Measurements from ENCODE around the gene ZFAND4.
A peak's percentile ranks its signal among the peaks of the same experiment; 100 is the strongest.
"Not testable (repeated sequence)": the region's sequence is repeated elsewhere in the genome, so short reads cannot be mapped to it uniquely, and the experiment has no call there.

Gene ZFAND4

DNA sequence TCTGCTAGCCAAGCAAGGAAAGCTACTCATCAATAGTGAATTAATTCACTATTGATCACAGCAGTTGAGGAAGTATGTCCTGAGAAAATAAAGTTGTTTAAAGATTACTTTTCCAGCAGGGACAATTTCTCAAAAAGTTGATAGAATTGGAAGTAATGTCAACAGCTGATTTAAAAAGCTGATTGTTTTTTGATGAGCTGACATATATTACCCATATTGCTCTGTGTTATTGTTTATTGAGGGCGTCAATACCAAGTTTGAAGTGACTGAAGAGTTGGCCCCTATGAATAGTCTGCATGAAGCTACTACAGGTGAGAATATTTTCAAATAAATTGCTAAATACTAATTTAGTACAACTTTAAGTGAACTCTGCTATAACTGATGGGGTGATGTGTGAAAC lies 28.0 kb downstream of the ZFAND4 start:
- H3K4me3 ChIP-seq (ENCODE audit: low read depth, low read length) = no peak overlapping the region

DNA sequence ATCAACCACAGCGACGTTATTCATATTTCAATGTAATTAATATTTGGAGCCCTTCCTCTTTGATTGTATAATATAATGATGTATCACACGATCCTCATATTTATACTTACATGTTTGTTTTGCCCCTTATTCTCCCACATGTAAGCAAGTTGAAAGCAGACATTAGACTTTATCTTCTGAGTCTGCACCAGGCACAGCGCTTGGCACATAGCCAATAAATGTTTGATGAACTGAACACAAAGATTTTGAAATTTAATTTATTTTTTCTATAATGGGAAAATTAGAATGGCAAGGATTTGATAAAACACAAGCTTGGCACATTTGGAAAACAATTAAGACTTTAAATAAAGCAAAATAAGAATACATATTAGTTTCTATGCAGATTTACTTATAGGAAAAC lies 31.6 kb downstream of the ZFAND4 start:
- no peak overlapping the region for H3K4me3 ChIP-seq (ENCODE audit: low read depth, low read length)

DNA sequence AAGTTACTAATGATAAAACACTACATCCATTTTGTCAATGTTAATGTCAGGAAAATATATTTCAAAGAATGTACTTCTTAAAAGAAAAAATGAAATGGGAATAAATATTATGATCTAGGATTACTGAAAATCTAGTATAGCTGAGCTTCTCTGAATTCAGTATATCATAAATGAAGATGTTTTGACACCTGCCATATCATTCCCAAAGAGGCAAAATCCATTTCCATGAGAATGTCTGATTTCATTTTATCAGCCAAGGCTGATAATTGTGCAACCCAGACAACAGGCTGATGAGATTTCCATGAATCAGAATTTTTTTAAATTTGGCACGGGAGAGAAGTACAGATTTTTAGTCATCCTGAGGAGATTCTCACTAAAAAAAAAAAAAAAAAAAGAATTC lies 32.5 kb downstream of the ZFAND4 start:
- H3K4me3 ChIP-seq (ENCODE audit: low read depth, low read length) = no peak overlapping the region

DNA sequence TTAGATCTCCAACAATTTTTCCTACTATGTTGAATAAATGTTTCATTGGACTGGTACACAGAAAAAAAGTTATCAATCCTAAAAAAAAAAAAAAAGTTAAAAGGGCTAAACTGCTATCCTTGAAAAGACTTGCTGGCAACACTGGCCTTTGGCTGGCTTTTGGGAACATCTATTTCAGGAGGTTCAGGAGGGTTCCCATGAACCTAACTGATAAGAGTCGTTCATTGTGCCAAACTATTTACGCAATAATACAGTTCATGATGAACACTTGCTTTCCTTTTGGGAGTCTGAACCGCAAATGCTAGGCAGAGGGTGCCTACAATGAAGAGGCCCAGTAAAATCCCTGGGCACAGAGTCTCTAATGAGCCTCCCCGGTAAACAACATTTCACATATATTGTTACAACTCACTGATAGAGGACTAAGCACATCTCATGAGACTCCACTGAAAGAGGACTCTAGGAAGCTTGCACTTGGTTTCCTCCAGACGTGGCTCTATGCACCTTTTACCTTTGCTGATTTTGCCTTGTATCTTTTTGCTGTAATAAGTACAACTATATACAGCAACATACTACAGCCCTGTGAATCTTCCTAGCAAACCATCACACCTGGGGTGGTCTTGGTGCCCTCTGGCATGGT lies 45.0 kb downstream of the ZFAND4 start:
- H3K4me3 ChIP-seq (ENCODE audit: low read depth, low read length) = no peak overlapping the region

DNA sequence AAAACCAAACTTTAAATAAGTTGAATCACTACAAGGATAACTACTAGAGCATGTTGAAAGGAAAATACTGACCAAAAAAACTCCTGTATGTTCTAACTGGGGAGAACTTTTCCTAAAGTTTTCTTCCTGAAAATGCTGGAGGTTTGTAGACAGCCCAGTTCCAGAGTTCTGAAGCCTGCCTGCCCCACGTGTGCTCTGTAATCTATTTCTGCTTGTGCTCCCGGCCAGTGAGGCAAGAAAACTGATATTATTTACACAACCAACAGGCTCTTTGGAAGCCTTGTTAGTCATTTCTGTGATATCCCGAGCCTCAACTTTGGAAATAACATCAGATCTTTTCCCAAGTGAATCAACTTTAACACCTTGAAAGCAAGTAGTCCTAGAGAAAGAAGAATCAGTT lies 46.7 kb downstream of the ZFAND4 start:
- H3K4me3 ChIP-seq (ENCODE audit: low read depth, low read length) = no peak overlapping the region

DNA sequence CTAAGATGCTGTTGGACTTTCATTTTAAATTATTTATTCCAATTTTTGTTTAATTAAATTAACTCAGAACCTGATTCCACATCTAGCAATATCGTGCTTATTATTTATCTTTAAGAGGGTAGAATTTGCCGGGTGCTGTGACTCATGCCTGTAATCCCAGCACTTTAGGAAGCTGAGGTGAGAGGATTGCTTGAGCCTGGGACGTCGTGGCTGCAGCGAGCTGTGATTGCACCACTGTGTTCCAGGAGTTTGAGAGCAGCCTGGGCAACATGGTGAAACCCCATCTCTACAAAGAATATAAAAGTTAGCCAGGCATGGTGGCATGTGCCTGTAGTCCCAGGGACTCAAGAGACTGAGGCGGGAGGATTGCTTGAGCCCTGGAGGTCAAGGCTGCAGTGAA lies 47.8 kb downstream of the ZFAND4 start:
- H3K4me3 ChIP-seq (ENCODE audit: low read depth, low read length) = no peak overlapping the region

DNA sequence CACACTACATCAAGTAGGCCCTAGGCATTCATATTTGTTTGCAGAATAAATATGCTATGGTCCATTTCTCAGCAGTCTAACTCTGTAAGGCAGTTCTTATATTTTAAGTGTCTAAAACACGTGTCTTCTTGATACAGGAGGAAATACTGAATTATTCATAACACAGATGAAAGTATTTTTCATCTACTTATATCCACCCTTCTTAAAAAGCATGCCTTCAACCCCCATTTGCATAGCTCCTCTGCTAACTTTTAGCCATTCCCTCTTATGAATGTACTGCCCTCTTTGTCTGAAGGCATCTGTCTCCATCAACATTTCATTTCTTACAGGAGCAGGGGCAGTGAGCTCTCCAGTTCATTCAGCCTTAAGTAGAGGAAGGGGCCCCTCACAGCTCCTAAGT lies 57.7 kb downstream of the ZFAND4 start:
- no peak overlapping the region for H3K4me3 ChIP-seq (ENCODE audit: low read depth, low read length)

DNA sequence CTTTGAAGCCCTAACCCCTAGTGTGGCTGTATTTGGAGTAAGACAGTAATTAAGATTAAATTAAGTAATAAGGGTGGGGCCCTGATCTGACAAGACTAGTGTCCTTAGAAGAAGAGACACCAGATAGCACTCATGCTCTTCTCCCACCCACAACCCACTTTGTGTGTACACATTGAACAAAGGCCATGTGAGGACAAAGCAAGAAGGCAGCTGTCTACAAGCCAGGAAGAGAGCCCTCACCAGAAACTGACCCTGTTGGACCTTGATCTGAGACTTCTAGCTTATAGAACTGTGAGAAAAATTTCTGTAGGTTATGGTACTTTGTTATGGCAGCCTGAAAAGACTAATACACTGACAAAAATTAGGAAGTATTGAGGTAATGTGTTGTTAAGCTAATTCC lies 59.8 kb downstream of the ZFAND4 start:
- H3K4me3 ChIP-seq (ENCODE audit: low read depth, low read length) = no peak overlapping the region

DNA sequence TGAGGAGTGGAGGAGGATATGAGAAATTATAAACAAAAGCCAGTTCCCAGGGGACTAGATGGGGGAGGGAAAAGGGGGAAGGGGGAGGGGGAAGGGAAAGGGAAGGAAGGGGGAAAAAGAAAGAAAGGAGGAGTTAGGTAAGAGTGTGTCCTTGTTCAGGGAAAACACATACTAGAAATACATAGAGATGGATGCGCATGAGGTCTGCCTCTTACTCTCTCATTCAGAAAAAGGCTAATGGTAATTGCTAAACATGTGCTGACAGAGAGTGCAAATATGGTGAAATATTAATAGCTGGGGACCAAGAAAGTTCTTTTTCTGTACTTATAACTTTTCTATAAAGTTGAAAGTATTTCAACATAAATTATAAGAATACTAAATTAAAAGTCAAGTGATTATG lies 64.5 kb downstream of the ZFAND4 start:
- no peak overlapping the region for H3K4me3 ChIP-seq (ENCODE audit: low read depth, low read length)

DNA sequence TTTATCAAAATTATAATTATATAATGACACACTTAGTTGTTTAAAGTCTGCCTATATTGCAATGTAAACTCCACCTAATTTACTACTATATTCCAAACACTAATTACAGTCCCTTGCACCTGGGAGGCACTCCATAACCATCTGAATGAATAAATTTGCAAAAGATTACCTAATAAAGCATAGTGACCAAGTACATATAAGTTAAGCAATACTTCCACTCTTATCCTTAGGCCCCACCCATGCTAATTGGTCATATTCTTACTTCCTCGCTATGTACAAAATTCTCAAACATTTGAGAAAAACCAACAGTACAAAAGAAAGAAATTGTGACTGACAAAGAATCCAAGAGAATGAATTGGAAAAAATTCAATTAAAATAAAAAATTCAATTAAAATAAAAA lies 65.3 kb downstream of the ZFAND4 start:
- H3K4me3 ChIP-seq (ENCODE audit: low read depth, low read length) = no peak overlapping the region

DNA sequence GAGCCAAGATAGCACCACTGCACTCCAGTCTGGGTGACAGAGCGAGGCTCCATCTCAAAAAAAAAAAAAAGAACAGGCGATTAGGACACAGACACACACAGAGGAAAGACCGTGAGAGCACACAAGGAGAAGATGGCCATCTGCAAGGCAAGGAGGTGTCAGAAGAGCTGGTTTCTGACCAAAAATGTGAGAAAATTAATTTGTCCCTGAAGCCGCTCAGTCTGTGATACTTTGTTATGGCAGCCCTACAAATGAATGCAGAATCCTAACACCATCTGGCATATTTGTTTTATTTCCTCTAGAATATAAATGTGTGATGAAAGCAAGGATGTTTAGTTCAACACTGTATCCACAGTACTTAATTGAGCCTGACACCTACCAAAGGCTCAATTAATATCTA lies 69.7 kb downstream of the ZFAND4 start:
- no peak overlapping the region for H3K4me3 ChIP-seq (ENCODE audit: low read depth, low read length)

DNA sequence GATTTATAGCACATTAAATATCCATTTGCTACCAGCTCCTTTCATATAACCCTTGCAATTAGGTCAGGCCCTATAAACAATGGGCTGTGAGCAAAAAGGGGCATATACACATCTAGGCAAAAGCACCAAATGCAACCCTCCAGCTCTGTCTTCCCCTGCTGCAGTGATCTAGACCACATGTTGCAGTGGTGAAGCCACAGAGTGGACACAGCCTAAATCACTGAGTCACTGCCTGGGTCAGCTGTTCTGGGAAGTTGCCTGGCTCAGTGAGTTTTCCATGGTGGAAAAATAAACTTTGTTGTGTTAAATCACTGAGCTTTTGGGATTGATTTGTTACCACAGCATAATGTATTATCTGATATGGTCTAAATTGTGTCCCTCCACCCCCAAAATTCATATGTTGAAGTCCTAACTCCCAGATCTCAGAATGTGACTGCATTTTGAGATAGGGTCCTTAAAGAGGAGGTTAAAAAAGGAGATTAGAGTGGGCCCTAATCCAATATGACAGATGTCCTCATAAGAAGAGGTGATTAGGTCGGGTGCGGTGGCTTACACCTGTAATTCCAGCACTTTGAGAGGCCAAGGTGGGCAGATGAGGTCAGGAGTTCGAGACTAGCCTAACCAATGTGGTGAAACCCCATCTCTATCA lies 70.4 kb downstream of the ZFAND4 start:
- no peak overlapping the region for H3K4me3 ChIP-seq (ENCODE audit: low read depth, low read length)

DNA sequence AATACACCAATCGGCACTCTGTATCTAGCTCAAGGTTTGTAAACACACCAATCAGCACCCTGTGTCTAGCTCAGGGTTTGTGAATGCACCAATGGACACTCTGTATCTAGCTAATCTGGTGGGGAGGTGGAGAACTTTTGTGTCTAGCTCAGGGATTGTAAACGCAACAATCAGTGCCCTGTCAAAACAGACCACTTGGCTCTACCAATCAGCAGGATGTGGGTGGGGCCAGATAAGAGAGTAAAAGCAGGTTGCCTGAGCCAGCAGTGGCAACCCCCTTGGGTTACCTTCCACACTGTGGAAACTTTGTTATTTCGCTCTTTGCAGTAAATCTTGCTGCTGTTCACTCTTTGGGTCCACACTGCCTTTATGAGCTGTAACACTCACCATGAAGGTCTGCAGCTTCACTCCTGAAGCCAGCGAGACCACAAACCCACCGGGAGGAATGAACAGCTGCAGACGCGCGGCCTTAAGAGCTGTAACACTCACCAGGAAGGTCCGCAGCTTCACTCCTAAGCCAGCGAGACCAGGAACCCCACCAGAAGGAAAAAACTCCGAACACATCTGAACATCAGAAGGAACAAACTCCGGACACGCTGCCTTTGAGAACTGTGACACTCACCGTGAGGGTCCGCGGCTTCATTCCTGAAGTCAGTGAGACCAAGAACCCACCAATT lies 71.2 kb downstream of the ZFAND4 start:
- not testable (repeated sequence) for H3K4me3 ChIP-seq (ENCODE audit: low read depth, low read length)

DNA sequence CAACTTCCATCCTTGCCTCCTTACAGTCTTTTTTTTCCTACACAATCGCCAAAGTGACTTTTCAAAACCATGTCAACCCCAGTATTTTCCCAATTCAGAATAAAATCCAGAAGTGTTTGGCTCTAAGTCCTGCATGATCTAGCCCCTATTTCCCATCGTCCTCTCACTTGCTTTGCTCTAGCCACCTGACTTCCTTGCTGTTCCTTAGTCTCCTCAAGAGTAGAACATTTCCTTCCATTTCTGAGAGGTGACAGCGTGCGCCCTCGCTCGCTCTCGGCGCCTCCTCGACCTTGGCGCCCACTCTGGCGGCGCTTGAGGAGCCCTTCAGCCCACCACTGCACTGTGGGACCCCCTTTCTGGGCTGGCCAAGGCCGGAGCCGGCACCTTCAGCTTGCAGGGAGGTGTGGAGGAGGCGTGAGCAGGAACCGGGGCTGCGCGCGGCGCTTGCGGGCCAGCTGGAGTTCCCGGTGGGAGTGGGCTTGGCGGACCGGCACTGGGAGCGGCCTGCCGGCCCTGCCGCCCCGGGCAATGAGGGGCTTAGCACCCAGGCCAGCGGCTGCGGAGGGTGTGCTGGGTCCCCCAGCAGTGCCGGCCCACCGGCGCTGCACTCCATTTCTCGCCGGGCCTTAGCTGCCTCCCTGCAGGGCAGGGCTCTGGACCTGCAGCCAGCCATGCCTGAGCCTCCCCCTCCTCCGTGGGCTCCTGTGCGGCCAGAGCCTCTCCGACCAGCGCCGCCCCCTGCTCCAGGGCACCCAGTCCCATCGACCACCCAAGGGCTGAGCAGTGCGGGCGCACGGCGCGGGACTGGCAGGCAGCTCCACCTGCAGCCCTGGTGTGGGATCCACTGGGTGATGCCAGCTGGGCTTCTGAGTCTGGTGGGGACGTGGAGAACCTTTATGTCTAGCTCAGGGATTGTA lies 72.0 kb downstream of the ZFAND4 start:
- not testable (repeated sequence) for H3K4me3 ChIP-seq (ENCODE audit: low read depth, low read length)

DNA sequence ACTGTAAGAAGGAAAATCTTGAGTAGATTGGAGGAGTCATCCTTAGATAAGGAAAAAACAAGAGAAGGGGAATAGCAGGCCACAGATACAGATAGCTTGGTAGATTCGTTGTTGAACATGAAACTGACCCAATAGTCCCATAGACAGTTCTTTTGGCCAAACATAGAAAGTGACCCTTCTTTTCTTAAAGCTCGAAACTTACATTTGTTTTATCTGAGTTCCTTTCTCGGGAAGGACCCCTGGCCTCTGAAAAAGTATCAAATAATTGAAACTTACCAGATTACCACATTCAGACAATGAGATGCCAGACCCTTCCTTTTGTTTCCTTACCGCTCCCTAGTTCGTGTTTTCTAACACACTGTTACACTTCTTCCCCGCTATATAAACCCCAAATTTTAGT lies 72.9 kb downstream of the ZFAND4 start:
- H3K4me3 ChIP-seq (ENCODE audit: low read depth, low read length) = no peak overlapping the region

DNA sequence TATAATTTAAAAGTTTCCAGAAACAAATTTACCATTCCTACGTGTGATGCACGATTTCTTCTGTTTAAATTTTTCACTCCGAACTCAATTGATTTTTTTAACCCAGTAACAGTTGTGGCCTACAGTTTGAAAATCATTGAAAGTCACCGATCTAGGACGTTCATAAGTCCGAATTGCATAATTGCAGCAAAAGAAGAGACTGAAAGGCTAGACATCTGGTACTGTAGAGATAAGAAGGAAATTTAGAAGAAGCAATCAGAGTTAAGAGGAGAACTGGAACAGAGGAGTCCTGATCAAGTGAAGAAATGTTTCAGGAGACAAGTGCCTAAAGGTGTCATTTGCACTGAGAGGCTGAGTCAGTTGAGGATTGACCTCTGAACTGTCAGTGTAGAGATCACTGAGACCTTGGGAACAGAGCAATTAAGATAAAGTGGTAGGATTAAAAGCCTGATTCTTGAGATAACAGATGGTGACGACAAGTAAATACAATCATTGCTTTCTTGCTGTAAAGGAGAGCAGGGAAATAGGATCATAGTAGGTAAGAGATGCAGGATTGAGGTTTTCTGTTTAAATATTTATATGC lies 73.5 kb downstream of the ZFAND4 start:
- H3K4me3 ChIP-seq (ENCODE audit: low read depth, low read length) = no peak overlapping the region

DNA sequence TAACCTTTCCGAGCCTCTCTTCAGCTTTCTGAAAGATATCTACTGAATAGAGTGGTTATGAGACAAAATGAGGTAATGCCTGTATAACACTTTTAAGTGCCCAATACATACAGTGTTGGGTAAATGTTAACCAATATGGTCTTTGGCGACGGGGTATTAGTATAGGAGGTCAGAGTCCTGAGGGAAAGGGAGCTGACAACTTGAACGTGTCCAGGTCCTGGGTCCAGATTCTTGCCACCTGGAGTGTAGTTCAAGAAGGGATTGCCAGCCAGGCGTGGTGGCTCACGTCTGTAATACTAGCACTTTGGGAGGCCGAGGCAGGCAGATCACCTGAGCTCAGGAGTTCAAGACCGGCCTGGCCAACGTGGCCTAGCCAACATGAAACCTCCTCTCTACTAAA lies 76.0 kb downstream of the ZFAND4 start:
- H3K4me3 ChIP-seq (ENCODE audit: low read depth, low read length) = no peak overlapping the region

DNA sequence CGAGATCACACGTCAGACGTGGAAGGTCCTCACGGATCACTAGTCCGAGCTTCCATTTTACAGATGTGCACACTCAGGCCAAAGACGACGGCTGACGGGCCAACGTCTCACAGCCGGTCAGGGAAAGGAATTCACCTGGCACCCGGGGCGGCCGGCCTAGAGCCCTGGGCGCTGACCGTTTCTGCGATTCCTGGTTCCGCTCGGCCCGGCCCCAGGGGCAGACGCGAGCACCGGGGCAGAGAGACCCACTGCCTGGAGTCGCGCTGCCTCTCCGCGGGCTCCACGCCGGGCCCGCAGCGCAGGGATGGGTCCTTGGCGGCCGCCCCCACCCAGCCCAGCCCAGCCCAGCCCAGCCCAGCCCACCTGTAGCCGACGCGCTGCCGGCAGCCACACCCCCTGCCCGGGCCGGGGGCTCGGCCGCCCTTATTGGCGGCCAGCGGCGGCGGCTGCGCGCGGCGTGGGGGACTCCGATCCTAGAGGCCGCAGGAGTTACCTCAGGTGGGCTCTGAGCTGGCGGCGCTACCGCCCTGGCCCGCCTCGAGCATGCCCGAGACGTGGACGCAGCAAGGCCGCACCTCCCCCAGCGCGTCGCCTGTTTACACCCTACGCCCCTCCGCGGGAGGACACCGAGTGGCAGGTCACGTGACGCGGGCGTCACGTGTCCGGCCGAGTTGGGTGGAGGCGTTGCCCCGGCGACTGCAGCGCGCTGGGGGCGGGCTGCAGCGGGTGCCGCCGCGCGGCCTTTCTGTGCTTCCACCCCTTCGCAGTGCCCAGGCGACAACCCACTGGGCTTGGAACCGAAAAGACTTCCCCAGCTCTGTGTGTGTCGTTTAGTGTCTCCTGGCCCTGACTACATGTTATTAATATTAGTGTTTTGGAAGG lies 78.1 kb downstream of the ZFAND4 start:
- H3K4me3 ChIP-seq (ENCODE audit: low read depth, low read length) = peak overlapping the region; percentile 69

DNA sequence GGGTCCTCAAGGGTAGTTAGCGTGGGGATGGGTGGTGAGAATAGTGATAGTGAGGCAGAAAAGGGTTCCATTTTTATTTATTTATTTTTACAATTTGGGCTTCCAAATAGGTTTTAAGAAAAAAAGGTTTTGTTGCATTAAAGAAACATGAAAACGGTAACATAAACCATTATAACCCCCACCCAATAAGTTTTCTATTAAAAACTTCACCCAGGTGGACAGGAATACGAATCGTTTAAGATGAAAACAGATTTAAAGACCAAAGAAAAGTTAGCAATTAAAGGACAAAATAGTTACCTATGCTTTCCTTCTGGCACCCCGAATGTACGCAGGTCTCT lies 78.7 kb downstream of the ZFAND4 start:
- peak overlapping the region; percentile 69 for H3K4me3 ChIP-seq (ENCODE audit: low read depth, low read length)

DNA sequence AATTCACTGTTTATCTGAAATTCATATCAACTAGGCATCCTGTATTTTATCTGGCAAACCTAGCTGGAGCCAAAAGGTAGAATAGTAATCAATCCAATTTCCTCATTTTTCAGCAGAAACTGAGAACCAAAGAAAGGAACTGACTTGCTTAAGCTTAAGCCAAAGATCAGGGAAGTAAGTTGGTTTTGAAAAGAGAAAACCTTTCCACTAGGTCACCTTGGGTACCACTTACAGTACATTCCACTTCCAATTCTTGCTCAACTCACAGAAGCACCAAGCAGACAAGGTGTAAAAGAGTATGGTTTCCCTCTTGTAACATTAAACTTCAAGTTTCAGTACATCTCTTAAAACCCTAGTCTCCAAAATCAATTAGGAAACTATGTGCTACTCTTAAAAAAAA lies 79.6 kb downstream of the ZFAND4 start:
- no peak overlapping the region for H3K4me3 ChIP-seq (ENCODE audit: low read depth, low read length)
